DMS79 (cell line): ENCODE data around the gene VEGFB.

Experiments
- DNase-seq: peaks from one replicate; lab custom pipeline; 2025; lab: John Stamatoyannopoulos, UW

Gene VEGFB

GRCh38 chr11:64262271-64263002 lies 28.1 kb downstream of the VEGFB start:
- no peak for DNase-seq

- no peak for DNase-seq
These were observed 28.9 kb downstream of the VEGFB start for GRCh38 chr11:64263021-64263946.

- no peak for DNase-seq
These were observed 29.5 kb downstream of the VEGFB start for GRCh38 chr11:64263947-64264317.

DNA sequence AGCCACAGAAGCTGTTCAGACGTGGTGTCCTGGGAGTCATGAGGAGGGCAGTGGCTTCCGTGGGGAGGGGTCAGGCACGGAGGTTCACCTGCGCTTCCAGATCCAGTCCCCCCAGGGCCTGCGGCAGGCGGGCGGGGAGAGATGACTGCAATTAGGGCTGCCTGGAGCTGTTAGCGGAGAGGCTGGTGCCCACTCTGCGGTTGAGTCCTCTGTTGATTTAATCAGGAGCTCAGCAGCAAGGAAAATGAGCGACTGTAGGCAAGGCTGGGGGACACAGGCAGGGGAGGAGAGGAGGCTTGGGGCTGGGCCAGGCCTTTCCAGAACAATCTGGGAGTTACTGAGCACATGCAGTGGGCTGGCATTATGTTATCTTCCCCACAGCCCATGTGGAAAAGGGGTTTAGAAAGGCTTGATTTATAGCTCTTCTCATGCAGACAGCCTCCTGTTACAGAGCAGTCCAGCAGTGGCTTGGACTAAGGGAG lies 30.0 kb downstream of the VEGFB start:
- DNase-seq, result no peak

DNA sequence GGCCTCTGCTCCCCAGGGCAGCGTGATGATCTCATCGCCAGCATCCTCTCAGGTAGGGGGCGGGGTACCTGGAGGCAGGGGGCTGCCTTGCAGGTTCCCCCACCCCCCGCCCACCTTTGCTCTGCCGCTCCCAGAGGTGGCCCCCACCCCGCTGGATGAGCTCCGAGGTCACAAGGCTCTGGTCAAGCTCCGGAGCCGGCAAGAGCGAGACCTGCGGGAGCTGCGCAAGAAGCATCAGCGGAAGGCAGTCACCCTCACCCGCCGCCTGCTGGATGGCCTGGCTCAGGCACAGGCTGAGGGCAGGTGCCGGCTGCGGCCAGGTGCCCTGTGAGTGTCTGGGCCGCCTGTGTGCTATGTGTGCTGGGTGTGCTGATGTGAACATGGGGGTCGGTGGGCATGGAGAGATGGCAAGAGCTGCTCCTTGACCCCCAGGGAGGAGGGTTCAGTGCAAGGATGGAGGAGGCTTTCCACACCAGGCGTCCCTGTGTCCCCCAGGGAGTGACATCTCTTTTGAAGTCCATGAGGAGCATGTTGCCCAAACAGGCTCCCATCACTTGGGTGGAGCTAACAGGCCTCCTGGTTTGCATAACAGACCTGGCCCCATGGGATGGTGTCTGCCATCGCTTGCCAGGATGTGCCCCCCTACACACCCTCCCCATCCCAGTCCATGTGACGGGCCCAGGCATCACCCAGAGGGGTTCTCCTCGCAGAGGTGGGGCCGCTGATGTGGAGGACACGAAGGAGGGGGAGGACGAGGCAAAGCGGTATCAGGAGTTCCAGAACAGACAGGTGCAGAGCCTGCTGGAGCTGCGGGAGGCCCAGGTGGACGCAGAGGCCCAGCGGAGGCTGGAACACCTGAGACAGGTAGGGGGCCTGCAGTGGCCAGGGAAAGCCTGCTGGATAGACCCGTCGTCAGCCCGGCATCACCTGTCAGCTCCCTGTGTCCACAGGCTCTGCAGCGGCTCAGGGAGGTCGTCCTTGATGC lies 31.1 kb downstream of the VEGFB start:
- DNase-seq, result no peak

DNA sequence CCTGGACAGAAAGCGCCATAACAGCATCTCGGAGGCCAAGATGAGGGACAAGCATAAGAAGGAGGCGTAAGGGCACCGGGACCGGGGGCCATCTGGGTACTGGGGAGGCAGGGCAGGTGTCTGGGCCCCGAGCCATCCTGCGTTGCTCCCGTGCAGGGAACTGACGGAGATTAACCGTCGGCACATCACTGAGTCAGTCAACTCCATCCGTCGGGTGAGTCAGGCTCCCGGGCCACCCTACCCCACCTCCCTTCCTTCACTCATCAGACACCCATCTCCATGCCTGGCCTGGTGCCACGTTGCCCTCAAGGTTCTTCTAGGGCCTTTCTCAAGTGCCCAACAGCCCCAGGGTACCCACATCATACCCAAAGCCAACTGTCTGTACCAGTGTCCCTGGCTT lies 32.0 kb downstream of the VEGFB start:
- DNase-seq, result no peak

- peak; percentile 77 for DNase-seq
These were observed 33.0 kb downstream of the VEGFB start for GRCh38 chr11:64267207-64267945.

- peak; percentile 27 for DNase-seq
These were observed 33.9 kb downstream of the VEGFB start for GRCh38 chr11:64268025-64268892.

- no peak for DNase-seq
These were observed 34.6 kb downstream of the VEGFB start for GRCh38 chr11:64268893-64269539.

GRCh38 chr11:64269540-64270220 lies 35.3 kb downstream of the VEGFB start:
- peak; percentile 99 for DNase-seq

DNA sequence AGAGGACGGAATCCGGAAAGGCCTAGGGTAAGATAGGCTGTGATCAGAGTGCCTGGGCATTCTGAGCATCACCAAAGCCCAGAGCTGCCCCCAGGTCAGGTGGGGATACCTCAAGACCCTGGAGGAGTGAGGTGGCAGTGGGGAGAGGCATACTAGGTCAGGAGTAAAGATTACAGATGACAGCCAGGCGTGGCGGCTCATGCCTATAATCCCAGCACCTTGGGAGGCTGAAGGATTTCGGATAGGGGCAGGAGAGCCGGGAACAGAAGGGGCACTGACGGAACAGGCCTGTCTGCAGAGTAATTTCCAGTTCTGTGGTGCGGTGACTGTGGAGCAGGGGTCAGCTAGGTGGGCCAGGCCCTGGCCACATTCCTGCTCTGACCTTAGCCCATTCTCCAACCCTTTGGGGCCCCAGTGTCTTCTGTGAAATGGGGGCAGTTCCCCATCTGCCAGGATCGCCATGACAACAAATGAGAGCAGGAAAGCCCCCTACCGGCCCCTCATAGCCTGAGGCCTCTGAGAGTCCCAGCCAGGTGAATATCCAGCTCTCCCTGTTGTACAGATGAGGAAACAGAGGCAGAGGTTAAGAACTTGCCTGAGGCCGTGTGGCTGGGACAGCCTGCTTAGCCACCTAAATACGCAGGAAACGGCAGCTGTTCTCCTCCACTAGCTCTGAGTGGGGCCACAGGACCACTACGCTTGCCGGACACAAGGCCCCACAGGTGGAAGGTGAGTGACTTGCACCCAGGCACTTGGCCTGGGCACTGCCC lies 40.8 kb downstream of the VEGFB start:
- no peak for DNase-seq

DNA sequence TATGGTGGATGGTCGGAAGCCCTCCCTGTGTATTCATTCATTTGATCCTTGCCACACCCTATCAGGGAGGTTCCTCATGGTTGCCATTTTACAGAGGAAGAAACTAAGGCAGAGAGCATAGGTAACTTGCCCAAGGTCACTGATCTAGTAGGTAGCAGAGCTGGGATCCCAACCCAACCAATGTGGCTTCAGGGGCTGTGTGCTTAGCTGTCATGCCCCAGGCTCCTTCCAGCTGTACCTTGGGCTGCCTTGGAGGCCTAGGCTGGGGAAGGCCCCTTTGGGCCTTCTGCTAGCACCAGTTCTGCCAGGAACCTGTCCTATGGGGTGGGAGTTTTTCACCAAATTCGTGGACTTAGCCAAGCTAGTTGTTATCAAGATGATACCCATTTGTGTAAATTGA lies 41.5 kb downstream of the VEGFB start:
- no peak for DNase-seq

GRCh38 chr11:64276653-64277431 lies 42.5 kb downstream of the VEGFB start:
- DNase-seq, result no peak

GRCh38 chr11:64278576-64279190 lies 44.3 kb downstream of the VEGFB start:
- no peak for DNase-seq

DNA sequence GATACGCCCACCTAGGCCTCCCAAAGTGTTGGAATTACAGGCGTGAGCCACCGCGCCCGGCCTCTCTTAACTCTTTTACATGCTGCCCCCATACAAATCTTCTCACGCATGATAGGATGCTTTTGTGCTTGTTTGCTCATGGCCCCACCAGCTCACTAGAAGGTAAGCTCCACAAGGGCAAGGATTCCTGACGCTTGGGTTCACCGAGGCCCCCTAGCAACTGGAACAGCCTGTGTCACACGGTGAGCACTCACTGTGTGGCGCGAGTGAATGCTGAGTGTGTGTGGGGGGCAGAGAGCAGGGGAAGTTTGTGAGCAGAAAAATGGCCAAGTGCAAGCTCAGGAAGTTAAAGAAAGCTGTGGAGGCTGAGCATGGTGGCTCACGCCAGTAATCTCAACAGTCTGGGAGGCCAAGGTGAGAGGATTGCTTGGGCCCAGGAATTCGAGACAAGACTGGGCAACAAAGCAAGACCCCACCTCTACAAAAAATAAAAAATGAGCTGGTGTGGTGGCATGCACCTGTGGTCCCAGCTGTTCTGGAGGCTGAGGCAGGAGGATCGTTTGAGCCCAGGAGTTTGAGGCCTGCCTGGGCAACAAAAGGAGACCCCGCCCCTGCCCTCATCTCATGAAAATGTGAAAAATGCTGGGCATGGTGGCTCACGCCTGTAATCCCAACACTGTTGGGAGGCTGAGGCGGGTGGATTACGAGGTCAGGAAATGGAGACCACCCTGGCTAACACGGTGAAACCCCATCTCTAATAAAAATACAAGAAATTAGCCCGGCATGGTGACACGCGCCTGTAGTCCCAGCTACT lies 47.8 kb downstream of the VEGFB start:
- no peak for DNase-seq

DNA sequence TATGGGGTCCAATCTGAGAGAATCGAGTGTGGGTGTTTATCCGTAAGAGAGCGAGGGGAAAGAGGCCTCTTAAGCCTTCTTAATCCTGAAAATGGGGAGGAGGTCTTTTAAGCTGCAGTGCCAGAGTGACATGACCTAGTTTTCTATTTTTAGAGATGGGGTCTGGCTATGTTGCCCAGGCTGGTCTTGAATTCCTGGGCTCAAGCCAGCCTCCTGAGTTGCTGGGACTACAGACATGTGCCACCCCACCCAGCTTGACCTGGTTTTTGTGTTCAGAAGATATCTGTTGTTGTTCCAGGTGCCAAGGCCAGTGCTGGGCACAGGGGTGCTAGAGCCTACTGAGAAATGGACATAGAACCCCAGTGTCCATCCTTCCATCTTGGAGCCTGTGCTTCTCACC lies 48.7 kb downstream of the VEGFB start:
- DNase-seq, result no peak
